Measurements from ENCODE around the gene ATP5F1B.

GRCh38 chr12:56635806-56636674 is 9.7 kb downstream of the ATP5F1B start:
- no peak for TF ChIP-seq CTCF (IDR thresholded peaks at IDR 0.05; ENCODE audit: borderline replicate concordance, extremely low read depth, low read length, poor library complexity, severe bottlenecking)
- TF ChIP-seq EZH2 (IDR thresholded peaks at IDR 0.05; ENCODE audit: borderline replicate concordance, low read depth, low read length, severe bottlenecking) = no peak
